ENCODE data around the gene MAPK8IP1. TPM values are rescaled to one million over a fixed set of nuclear protein-coding genes. Genes with fewer than 3 reads are reported as not detected.
A peak's percentile ranks its signal among the peaks of the same experiment; 100 is the strongest.

MAPK8IP1 gene
- total RNA-seq, 1 donor from 2014 or later = 2.1 TPM

DNA sequence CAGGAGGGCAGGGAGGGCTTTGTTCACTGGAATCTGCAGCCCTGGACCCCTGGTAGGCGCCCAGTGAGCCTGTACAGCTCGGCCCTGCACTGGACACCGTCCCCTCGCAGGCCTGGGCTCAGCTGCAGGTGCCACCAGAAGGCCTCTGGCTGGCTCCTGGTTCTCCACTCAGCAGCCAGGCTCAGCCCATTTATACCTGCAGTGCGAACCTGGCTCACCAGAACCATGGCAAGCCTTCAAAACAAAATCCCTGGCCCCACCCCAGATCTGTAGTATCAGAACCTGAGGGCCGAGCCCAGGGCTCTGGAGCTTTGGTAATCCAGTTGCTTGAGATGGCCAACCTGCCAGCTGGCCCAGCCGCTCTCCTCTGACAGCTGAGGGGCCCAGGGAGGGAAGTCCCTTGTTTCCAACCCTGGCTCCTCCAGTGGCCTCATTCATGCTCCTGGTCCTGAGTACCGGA is 22.5 kb downstream of the MAPK8IP1 start:
- DNase-seq (ENCODE audit: low read depth in 2 of 2) = no peak

DNA sequence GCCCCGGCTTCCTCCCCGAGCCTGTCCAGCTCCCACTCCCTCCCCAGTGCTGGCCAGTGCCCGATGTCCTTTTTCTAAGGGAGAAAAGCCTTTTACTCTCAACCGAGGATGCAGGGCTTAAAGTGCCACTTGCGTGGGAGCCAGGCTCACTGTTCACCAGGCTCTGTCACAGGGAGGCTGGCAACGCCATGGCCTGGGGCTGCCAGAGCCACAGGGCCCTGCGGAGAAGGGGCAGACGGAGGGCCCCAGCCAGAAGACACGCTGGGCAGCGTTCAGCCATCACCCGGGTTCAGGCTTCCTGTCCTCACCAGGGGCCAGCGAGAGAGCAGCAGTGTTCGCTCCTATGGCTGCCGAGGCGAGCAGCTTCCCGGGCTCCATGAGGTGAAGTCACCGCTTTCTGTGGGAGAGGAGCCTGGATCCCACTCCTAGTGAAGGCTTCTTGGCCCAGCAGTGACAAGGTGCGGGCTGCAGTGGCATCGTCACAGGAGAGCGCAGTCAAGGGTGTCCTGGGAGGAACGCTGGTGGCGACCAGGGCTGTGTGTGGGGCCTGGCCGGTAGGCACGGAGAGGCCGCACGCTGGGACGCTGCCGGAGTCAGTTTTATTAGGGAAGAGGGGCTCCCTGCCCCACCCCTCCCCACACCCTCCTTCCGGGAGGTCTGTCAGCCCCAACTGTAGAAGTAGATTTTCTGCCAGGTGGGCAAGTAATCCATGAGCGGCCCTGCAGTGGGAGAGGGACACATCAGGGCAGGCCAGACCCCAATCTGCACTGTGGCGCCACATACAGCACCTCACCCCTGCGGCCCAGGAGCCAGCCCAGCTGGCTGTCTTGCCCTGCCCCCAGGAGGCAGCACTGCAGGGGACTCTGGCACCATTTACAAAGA is 24.4 kb downstream of the MAPK8IP1 start:
- DNase-seq (ENCODE audit: low read depth in 2 of 2) = no peak

DNA sequence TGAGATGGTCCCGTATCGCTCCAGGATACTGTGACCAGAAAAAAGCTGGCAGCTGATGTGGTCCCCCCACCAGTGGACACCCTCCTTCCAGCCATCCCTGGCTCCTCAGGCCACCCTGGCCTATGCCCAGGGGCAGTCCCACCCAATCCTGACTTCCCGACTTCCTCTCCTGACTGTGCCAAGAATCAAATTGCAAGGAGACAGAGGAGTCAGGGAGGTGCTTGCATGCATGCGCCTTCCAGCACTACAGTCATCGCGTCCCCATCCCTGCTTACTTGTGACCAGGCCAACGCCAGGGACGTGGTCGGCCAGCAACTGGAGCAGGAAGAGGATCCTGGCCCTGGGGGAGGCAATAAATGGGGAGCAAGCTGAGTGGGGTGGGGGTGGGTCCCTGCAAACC is 25.2 kb downstream of the MAPK8IP1 start:
- no peak for DNase-seq (ENCODE audit: low read depth in 2 of 2)

DNA sequence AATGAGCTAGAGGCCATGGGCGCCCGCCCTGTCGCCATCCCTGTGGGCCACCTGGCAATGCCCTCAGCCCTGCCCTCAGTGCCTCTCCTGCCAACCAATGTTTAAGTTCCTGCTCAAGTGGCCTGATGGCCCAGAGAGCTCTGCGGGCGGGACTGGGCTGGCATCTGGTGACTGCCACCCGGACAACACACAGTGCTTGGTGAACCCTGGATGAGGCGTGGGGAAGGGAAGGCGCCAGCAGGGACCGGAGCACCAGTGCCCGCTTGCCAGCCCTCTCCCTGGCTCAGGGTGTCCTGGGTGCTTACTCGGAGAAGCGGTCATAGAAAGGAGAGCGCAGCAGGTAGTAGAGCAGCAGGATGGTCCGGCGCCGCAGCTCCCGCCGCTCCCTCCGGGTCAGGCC is 28.1 kb downstream of the MAPK8IP1 start:
- no peak for DNase-seq (ENCODE audit: low read depth in 2 of 2)

DNA sequence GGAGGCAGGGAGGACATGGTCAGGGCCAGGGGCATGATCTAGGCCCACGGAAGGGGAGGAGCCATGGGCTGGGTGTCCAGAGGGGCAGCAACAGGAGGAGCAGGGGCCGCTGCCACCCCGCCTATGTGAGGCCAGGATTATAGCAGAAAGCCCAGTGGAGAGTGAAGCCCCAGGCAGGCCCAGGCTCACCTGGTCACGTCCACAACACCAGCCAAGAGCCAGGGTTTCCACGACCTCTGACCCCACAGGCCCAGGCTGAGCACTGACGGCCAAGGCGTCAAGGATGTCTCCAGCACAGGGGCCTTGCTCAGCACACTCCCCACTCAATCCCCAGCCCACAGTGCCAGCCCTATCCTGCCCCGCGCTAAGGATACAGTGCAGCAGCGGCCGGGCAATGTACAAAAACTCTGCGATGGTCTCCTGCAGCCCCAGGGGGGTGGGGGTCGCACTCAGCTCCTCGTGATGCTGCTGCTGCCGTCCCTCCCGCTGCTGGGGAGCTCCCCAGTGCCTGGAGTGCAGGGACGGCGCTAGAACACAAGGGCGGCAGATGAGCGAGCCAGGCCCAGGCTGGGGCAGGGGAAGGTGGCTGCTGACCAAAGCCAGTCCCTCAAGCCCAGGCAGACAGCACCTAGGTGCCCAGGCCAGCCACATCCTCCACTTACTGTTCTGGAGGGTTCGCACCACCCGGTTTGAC is 28.6 kb downstream of the MAPK8IP1 start:
- no peak for DNase-seq (ENCODE audit: low read depth in 2 of 2)

DNA sequence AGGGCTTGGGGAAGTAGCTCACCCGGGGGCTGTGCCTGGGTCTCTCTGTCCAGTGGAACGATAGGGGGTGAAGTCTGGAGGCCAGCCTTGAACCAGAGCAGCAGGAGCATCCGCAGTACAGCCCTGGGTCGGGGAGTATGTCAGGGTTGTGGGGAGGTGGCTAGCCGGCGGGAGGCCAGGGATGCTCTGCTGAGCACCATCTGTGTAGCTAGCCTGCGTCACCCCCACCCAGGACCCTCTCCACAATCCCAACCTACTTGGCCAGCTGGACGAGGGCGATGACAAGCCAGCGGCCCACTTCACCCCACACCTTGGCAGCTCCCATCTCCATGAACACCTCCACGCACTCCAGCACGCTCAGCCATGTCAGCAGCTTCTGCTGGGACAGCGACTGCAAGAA is 30.0 kb downstream of the MAPK8IP1 start:
- DNase-seq (ENCODE audit: low read depth in 2 of 2) = no peak

DNA sequence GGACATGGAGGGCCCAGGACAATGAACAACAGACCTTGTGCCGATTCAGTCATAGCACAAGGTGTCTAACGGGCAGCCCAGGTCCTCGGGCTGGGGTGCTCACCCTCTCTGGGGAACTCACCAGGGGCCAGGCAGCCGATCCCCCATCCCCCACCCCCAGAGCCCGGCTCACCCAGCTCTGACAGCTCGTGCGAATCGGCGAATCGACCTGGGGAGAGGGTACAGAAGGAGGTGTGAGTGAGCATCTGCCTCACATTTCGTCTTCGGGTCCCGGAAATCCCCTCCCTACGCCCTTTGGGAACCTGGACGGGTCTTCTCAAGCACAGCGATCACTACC is 31.8 kb downstream of the MAPK8IP1 start:
- no peak for DNase-seq (ENCODE audit: low read depth in 2 of 2)

DNA sequence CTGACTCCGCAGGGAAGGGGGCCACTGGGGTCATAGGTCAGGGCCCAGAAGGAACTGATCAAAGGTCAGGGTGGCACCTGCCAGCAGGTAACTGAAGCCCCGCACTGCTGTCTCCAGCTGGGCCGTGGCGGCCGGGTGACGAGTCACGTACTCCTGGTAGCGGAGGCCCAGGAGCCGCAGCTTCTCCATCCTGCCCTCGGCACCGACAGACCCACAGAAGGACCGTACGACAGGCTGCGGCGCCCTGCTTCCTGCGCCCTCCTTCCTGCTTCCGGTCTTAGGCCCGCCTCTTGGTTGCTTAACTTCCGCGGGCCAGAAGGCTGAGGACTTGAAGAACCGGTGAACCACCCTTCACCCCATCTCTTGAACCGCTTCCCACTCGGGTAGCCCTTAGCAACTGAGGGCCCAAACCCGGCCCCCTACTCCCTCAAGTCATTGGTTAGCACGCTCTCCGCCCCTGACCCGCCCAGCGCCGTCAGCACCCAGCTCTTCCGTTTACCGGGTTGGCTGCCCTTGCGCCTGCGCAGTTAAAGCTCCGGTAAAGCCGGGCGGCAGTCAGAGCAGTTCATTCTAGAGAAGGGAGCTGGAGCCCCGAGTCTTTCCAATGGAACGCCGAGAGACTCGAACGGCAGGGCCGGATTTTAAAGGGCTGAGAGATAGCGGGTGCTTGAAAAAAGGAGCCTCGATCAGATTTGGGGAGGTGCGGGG is 32.3 kb downstream of the MAPK8IP1 start, which contains the start of gene PEX16:
PEX16 (minus strand) TSS at position 255 of the 708 bp plus-strand sequence; CDS start at position 189, 66 bp downstream.
- peak; percentile 90 to 98 for DNase-seq (ENCODE audit: low read depth in 2 of 2)

DNA sequence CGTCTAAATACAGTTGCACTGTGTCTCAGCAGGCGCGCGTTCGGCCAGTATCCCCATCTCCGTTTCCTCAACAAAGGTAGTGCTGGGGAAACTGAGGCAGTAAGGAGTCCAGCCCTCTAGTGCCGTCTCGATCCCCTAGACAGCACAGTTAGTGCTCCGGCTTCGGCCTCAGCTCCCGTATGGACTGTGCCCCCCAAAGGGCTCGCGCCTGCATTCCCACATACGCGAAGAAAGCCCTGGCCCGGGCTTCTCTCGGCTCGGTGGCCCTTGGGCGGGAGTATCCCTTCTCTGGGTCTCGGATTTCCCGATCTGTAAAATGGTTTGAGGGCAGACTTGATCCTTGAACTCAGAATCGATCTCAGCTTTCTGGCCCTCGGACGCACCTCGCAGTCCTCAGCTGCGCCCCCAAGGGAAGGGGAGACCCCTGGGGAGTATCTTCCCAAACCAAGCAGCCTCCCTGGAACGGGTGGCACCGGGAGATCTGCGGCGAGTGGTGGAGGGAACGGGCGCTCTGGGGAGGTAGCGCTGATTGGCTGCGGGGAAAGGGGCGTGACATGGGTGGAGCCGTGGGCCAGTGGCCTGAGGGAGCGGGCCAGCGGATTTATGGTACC is 33.0 kb downstream of the MAPK8IP1 start:
- DNase-seq (ENCODE audit: low read depth in 2 of 2) = peak; percentile 39 to 73

DNA sequence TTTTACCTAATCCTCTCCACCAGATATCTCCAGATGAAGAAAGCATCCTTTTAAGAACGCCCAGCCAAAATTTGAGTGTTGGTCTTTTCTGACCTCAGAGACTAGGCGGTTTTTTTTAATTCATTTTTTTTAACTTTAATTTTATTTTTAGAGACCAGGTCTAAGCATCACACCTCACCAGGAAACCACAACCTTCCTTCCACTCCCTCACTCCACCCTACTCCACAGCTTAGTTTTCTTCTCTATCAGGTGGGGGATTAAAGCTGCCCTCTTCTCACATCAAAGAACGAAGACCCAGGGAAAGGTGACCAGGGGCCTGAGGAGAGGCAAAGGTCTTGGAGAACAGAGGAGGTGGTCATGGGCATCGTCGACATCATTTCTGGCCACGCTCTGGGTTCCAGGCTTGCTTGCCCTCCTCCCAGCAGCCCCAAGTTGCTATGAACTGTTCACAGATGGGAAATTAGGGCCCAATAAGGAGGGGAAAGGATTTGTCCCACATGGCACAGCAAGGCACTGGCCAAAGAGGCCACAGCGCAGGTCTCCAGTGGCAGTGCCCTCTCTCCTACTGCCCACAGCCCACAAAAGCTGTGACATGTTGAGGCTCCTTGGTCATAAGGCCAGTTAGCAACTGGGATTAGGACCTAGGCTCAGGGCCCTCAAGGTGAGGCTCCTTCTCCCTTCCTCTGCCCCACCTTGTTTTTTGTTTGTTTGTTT is 33.7 kb downstream of the MAPK8IP1 start:
- DNase-seq (ENCODE audit: low read depth in 2 of 2) = no peak

DNA sequence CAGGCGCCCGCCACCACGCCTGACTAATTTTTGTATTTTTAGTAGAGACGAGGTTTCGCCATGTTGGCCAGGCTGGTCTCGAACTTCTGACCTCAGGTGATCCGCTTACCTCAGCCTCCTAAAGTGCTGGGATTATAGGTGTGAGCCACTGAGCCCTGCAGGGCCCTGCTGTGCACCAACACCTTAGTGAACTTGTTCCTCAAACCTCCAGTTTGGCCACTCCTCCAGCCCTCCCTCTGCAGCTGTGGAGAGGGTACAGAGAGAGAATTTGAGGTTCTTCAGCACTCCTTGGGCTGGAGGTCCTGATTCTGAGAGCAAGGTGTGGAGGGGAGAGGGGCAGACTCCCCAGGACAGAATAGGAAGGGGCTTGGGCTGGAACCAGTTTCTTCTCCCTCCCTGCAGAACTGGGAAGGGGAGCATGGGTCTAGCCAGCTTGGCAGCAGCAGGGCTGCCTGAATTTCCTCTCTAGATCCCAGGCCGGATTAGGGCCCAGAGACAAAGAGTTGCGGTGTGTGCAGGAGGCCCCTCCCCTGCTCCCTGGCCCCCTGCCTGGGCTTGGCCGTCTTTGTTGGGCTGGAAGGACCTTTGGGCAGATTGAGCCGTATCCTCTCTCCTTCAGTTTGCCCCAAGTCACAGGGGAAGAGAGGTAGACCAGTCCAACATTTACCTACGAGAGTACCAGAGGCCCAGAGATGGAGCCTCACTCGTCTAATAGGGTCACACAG is 34.5 kb downstream of the MAPK8IP1 start:
- no peak for DNase-seq (ENCODE audit: low read depth in 2 of 2)

DNA sequence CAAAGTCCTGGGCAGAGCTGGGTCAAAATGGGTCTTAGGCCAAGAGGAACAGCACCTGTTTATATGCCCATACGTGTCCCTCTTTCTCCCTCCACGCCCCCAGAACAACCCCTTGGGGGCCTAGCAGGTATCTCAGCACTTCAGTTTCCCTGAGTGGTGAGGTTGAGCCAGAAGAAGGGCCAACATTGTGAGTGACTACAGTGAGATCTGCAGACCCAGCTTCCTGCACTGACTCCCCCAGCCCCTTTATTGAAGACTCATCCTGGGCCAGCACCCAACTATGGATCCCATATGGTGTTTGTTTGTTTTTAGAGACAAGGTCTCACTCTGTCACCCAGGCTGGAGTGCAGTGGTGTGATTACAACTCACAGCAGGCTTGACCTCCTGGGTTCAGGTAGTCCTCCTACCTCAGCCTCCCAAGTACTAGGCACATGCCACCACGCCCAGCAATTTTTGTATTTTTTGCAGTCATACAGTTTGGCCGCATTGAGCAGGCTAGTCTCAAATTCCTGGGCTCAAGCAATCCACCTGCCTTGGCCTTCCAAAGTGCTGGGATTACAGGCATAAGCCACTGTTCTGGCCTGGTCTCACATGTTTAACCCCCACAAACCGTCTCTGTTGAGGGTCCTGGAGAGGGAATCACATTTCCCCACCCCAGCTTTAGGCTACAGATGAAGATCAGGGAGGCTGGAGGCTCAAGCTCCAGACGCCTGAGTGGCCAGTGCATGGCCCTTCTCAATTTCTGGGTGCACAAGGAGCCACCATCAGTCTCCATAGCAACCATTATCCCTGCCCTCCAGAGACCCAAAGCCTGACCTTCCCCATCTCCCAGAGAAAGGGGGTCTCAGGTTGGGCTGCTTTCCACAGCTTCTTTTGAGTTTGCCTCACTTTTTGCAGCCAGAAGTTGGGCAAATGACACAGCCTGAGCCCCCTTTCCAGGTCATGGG is 35.4 kb downstream of the MAPK8IP1 start:
- no peak for DNase-seq (ENCODE audit: low read depth in 2 of 2)

DNA sequence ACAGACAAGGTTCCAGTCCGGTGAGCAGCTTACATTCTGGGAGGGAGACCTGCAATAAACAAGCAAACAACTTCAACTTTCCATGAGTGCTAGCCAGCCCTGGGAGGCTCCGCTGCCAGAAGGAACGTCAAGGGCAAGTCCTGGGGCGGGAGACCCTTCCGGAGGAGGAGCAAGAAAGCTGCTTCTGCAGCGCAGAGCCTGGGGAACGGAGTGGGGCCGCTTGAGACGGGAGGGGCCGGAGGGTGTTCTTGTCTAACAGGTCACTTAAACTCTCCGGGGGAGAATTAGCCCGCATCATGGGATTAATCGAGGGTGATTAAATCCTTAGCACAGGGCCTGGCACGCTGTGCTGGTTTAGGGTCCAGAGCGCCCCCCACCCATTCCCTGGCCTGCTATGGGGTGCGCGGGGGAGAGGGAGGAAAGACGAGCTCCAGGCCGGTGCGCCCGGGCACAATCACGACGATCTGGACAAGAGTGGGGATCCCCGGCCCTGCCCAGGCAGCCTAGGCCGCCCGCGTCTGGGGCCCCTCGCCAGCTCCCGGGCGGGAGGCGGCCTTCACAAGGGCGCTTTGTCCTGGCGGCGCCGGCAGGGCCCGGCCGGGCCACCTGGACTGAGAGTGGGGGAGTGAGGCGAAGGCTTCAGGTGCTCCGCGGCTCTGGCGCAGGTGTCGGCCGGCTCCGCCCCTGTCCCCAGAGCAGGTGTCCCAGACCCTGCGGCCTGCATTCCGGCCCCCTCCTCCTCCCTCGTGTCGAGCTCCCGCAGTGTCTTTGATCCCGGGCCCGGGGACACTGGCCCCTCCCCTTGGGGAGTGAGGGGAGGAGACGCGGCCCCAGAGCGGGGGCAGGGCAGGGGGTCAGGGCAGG is 36.3 kb downstream of the MAPK8IP1 start:
- no peak for DNase-seq (ENCODE audit: low read depth in 2 of 2)

DNA sequence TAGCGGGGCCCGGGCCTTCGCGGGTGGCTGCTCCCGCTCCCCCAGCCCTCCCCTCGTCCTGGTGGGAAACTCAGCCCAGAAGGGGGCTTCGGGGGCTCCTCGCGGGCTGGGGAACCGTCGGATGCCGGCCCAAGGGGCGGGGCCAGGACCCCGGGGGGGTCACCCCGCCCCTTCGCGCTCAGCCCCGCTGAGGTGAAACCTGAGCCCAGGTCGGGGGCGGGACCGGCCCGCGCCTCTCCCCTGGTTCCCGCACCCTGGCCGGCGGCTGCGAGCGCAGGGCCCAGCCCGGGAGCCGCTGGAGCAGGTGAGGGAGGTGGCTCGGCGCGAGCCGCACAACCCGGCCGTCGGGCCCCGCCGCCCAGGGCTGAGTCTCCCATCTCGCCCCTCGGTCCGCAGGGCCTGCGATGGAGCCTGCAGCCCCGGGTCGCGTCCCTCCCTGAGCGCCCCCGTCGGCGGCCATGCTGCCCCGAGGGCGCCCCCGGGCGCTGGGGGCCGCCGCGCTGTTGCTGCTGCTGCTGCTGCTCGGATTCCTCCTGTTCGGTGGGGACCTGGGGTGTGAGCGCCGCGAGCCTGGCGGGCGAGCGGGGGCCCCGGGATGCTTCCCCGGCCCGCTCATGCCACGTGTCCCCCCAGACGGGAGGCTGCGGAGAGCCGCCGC is 37.1 kb downstream of the MAPK8IP1 start, which contains the start of gene LARGE2:
LARGE2 (plus strand) TSS at position 232 of the 658 bp plus-strand sequence; CDS start at position 459, 227 bp downstream.
- DNase-seq (ENCODE audit: low read depth in 2 of 2) = no peak

DNA sequence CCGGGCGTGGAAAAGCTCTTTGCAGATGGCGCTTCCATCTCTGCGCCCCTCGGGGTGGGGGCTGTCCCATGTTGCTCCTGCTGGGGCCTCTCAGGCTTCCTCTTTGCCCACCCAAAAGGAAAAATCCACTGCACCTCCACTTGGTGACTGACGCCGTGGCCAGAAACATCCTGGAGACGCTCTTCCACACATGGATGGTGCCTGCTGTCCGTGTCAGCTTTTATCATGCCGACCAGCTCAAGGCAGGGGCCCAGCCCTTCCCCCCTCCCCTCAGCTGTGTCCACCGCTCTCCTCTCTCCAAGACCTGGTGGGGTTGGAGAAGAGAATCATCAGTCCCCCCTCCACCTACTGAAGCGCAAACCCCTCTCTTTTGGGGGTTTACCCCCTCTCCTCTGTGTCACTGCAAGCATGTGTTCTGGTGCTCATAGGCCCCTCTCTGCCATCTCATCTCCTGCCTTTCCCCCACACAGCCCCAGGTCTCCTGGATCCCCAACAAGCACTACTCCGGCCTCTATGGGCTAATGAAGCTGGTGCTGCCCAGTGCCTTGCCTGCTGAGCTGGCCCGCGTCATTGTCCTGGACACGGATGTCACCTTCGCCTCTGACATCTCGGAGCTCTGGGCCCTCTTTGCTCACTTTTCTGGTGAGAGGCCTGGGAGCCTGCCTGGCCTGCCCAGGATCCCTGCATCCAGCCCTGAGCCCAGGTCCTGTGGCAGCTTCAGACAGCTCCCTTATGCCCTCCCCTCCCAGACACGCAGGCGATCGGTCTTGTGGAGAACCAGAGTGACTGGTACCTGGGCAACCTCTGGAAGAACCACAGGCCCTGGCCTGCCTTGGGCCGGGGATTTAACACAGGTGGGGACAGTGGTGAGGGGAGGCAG is 38.8 kb downstream of the MAPK8IP1 start:
- DNase-seq (ENCODE audit: low read depth in 2 of 2) = no peak

DNA sequence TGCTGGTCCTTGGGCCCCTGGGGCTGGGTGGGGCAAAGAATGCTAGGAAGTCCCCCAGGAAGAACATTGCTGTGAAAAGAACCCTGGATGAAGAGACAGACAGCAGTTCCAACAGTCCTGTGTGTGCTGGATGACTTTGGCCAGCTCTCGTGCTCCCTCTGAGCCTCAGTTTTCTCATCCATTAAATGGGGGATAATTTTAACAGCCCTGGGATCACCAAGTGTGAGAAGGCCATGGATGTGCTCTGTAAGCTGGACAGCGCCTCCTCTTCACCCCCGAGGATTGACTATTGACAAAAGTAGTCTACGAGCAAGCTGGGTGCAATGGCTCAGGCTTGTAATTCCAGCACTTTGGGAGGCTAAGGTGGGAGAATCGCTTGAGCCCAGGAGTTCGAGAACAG is 39.5 kb downstream of the MAPK8IP1 start:
- no peak for DNase-seq (ENCODE audit: low read depth in 2 of 2)

DNA sequence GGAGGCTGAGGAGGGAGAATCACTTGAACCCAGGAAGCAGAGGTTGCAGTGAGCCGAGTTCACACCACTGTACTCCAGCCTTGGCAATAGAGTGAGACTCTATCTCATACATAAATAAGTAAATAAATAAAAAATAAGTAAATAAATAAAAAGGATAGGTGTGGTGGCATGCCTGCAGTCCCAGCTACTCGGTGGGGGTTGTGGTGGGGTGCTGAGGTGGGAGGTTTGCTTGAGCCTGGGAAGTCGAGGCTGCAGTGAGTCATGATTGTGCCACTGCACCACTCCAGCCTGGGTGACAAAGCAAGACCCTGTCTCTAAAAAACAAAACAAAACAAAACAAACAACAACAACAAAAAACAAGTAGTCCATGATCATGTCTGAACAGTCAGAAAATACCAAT is 40.1 kb downstream of the MAPK8IP1 start:
- no peak for DNase-seq (ENCODE audit: low read depth in 2 of 2)
